ENCODE results near the gene NISCH. TPM values are rescaled to one million over a fixed set of nuclear protein-coding genes. Genes with fewer than 3 reads are reported as not detected.

The NISCH gene
- polyA plus RNA-seq, 2 of the 4 experiments (the other 2 are of a cell fraction), result 17.3 to 18.2 TPM

DNA sequence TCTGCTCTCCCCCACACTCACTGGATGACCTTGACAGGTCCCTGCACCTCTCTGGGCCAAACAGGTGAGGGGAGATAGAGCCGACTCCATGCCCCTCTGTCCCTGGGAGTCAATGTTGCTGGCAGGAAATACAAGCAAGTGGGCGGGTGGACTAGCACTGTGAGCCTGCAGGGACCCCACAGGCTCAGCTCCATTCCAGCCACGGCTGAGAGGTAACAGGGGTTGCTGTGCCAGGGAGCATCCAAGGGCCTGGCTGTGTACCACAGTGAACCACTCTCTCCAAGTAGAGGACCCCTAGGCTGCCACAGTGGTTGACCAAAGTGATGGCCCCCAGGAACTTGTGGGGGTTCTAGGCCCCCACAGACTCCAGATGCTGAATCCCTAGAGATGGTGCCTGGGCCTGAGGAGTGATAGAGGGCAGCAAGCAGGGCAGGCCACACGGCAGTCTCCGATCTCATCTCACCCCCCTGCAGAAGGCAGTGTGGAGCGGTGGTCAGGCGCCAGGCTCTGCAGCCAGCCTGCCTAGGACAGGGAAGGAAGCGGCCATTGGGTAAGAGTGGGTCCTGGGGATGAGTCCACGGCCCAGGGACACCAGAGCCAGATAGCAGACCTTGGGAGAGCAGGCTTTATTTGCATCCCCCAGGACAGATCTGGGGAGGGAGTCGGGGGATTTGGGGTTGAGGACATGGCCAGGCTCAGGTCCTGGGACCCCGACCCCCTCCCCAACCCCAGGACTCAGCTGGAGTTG lies 4.7 kb upstream of the NISCH start:
- no peaks in the 10 kb centered on the region for H3K9me3 ChIP-seq
- peak overlapping the region; percentile 54 to 85 for H3K27ac ChIP-seq
- H3K4me3 ChIP-seq, result no peak overlapping the region
- DNase-seq (ENCODE audit: low read depth in 1 of 2, low spot score in 1 of 2) (no peak), ATAC-seq (no peak), FAIRE-seq (no peak)
- peak overlapping the region; percentile 58 for H3K4me2 ChIP-seq
- WGBS (ENCODE audit: missing lambda C conversion rate), result 77% methylated on average over 8 of the region's 11 CpGs
- ChIA-PET CTCF (interaction anchor here (0.7 to 14.4 kb wide), 3 partner anchors 21 to 38 kb away, joined by 3 to 351 read pairs (median 60); no protein-coding TSS in a partner anchor), POLR2A (interaction anchor here (0.7 kb wide), 1 partner anchor 162 kb away, joined by 3 read pairs; no protein-coding TSS in a partner anchor)
- H3K4me1 ChIP-seq, result peaks cover 19% of the 10 kb centered on the region
- TF ChIP-seq MAZ (IDR thresholded peaks at IDR 0.05; ENCODE audit: borderline replicate concordance, low read depth, low read length) (no peak), BHLHE40 (IDR thresholded peaks at IDR 0.05; ENCODE audit: low read depth, low read length) (no peak), SREBF2 (IDR thresholded peaks at IDR 0.05) (no peak), KDM5A (IDR thresholded peaks at IDR 0.05) (no peak), RNF2 (IDR thresholded peaks at IDR 0.05; ENCODE audit: borderline replicate concordance, low read depth) (no peak), CHD2 (IDR thresholded peaks at IDR 0.05; ENCODE audit: low read length, partially characterized antibody) (no peak), ZNF302 (CRISPR knock-in tag; IDR thresholded peaks at IDR 0.05) (no peak), RCOR1 (IDR thresholded peaks at IDR 0.05; ENCODE audit: low read depth, low read length) (no peak), SMC3 (IDR thresholded peaks at IDR 0.05) (no peak)
- TF ChIP-seq, protein P1, sequence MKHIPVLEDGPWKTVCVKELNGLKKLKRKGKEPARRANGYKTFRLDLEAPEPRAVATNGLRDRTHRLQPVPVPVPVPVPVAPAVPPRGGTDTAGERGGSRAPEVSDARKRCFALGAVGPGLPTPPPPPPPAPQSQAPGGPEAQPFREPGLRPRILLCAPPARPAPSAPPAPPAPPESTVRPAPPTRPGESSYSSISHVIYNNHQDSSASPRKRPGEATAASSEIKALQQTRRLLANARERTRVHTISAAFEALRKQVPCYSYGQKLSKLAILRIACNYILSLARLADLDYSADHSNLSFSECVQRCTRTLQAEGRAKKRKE (CRISPR knock-in tag; IDR thresholded peaks at IDR 0.05; ENCODE audit: low read depth), result no peak

DNA sequence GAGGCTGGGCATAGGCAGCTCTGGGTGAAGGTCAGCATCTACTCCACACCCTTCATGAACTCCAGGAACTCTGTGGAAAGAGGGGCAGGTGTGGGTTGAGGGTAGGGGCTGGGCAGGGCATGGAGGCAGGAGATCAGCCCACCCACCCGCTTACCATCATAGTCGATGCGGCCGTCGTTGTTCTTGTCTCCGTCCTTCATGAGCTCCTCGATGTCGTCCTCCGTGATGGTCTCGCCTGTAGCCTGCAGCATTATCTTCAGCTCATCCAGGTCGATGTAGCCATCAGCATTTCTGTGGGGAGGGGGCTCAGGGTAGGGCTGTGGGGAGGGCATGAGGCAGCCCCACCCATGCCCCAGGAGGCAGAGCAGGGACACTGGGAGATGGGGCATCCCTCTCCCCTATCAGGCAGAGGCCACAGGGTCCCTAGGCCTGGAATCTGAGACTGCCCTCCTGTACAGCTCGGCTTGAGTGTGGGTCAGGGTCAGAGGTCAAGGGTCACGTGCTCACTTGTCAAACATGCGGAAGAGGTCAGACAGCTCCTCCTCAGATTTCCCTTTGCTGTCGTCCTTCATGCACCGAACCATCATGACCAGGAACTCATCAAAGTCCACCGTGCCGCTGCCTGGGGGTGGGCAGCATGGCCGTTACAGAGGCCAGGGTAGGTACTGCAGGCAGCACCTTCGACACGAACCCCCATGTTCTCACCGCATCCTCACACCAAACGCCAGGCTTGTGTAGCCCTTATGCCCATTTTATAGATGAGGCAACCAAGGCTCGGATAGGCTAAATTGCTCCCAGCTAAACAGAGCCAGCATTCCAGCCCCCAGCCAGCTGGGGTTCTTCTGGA lies 3.9 kb upstream of the NISCH start:
- CTCF ChIA-PET, result interaction anchor here (14.4 kb wide), 1 partner anchor 22 kb away, joined by 351 read pairs; no protein-coding TSS in a partner anchor

DNA sequence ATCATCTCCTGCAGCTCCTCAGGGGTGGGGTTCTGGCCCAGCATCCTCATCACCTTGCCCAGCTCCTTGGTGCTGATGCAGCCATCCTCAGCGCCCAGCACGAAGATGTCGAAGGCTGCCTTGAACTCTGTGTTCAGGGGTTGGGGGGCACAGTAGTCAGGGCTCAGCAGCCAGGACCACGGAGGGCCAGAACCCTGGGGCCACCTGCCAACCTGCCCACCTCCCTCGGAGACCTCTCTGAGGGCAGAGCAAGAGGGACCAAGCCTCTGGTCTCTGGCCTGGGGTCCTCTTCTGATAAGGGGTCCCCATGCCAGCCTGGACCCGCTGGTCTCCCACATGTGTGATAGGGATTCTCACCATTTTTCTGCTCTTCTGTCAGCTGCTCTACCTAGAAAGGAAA lies 3.3 kb upstream of the NISCH start:
- Histone ChIP-seq H3K9me3 (no peaks in the 10 kb centered on the region), H3K4me1 (peaks cover 26% of the 10 kb centered on the region), H3K4me2 (no peak overlapping the region), H3K4me3 (no peak overlapping the region), H3K27ac (no peak overlapping the region)
- TF ChIP-seq EP300 (IDR thresholded peaks at IDR 0.05) (no peak), HOXB5 (CRISPR knock-in tag; IDR thresholded peaks at IDR 0.05) (no peak), MAZ (IDR thresholded peaks at IDR 0.05; ENCODE audit: borderline replicate concordance, low read depth, low read length) (no peak), KDM5A (IDR thresholded peaks at IDR 0.05) (no peak), RARB (CRISPR knock-in tag; IDR thresholded peaks at IDR 0.05) (no peak), CHD2 (IDR thresholded peaks at IDR 0.05; ENCODE audit: low read length, partially characterized antibody) (no peak), EHF (CRISPR knock-in tag; IDR thresholded peaks at IDR 0.05) (no peak), CBX8 (IDR thresholded peaks at IDR 0.05) (no peak), NFE2L2 (conservative IDR thresholded peaks at IDR 0.05; ENCODE audit: low read length) (no peak), SREBF2 (IDR thresholded peaks at IDR 0.05) (no peak), RCOR1 (IDR thresholded peaks at IDR 0.05; ENCODE audit: low read depth, low read length) (no peak), EHMT2 (IDR thresholded peaks at IDR 0.05; ENCODE audit: low read depth) (no peak)
- TF ChIP-seq, protein P2, sequence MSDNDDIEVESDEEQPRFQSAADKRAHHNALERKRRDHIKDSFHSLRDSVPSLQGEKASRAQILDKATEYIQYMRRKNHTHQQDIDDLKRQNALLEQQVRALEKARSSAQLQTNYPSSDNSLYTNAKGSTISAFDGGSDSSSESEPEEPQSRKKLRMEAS (IDR thresholded peaks at IDR 0.05), result no peak
- TF ChIP-seq, protein P3, sequence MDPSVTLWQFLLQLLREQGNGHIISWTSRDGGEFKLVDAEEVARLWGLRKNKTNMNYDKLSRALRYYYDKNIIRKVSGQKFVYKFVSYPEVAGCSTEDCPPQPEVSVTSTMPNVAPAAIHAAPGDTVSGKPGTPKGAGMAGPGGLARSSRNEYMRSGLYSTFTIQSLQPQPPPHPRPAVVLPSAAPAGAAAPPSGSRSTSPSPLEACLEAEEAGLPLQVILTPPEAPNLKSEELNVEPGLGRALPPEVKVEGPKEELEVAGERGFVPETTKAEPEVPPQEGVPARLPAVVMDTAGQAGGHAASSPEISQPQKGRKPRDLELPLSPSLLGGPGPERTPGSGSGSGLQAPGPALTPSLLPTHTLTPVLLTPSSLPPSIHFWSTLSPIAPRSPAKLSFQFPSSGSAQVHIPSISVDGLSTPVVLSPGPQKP (IDR thresholded peaks at IDR 0.05; ENCODE audit: low read depth, low read length), result no peak
- TF ChIP-seq, protein P4, sequence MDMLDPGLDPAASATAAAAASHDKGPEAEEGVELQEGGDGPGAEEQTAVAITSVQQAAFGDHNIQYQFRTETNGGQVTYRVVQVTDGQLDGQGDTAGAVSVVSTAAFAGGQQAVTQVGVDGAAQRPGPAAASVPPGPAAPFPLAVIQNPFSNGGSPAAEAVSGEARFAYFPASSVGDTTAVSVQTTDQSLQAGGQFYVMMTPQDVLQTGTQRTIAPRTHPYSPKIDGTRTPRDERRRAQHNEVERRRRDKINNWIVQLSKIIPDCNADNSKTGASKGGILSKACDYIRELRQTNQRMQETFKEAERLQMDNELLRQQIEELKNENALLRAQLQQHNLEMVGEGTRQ (IDR thresholded peaks at IDR 0.05), result no peak
- no peak for FAIRE-seq
- 100% methylated on average over 1 of the region's 6 CpGs for WGBS (ENCODE audit: missing lambda C conversion rate)
- POLR2A ChIA-PET, result no interaction called here
- CTCF ChIA-PET, result interaction anchor here (1.3 to 14.4 kb wide), 2 partner anchors 23 to 113 kb away, joined by 3 to 351 read pairs; no protein-coding TSS in a partner anchor
- DNase-seq (ENCODE audit: low read depth in 1 of 2, low spot score in 1 of 2), result no peak
- ATAC-seq, result no peak

More for the DNA sequence above, 3.9 kb upstream of the NISCH start:
- FAIRE-seq, result no peak
- Histone ChIP-seq H3K4me3 (no peak overlapping the region), H3K4me2 (no peak overlapping the region), H3K9me3 (no peaks in the 10 kb centered on the region), H3K27ac (peak overlapping the region in 1 of 2 experiments; percentile 85; a peak in 3 of 6 replicates), H3K4me1 (peaks cover 22% of the 10 kb centered on the region)
- POLR2A ChIA-PET, result no interaction called here
- TF ChIP-seq HOXB5 (CRISPR knock-in tag; IDR thresholded peaks at IDR 0.05) (no peak), POLR2A (IDR thresholded peaks at IDR 0.05; ENCODE audit: low read length) (no peak), MYC (IDR thresholded peaks at IDR 0.05; ENCODE audit: borderline replicate concordance, low read length) (no peak), NR3C1 (IDR thresholded peaks at IDR 0.05) (no peak), KDM5A (IDR thresholded peaks at IDR 0.05) (no peak)
- TF ChIP-seq, protein P4 (IDR thresholded peaks at IDR 0.05), result no peak
- DNase-seq (ENCODE audit: low read depth in 1 of 2, low spot score in 1 of 2), result no peak
- no peak for ATAC-seq
- WGBS (ENCODE audit: missing lambda C conversion rate), result 83% methylated on average over 23 of the region's 24 CpGs
